ENCODE data around the gene EML4.

Gene EML4

GRCh38 chr2:42227491-42227890 is 58.3 kb downstream of the EML4 start:
- no peak for DNase-seq

DNA sequence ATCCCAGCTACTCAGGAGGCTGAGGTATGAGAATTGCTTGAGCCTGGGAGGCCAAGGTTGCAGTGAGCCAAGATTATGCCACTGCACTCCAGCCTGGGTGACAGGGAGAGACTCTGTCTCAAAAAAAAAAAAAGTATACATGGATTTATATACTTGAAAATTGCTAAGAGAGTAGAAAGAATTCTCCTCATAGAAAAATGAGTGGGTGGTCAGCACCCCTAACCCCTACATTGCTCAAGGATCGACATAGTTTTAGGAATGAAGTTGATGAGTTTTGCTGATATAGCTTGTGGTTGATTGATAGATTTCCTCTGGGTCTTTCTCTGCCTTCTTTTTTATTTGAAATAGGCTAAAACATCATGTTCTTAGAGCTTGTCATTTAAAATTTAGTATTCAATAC is 58.9 kb downstream of the EML4 start:
- no peak for DNase-seq

- DNase-seq = no peak
These were observed 60.8 kb downstream of the EML4 start for GRCh38 chr2:42229949-42230348.

GRCh38 chr2:42230891-42231290 is 61.7 kb downstream of the EML4 start:
- DNase-seq = no peak

GRCh38 chr2:42232024-42232423 is 62.9 kb downstream of the EML4 start:
- DNase-seq = no peak

- DNase-seq = no peak
These were observed 64.9 kb downstream of the EML4 start for GRCh38 chr2:42233976-42234441.

DNA sequence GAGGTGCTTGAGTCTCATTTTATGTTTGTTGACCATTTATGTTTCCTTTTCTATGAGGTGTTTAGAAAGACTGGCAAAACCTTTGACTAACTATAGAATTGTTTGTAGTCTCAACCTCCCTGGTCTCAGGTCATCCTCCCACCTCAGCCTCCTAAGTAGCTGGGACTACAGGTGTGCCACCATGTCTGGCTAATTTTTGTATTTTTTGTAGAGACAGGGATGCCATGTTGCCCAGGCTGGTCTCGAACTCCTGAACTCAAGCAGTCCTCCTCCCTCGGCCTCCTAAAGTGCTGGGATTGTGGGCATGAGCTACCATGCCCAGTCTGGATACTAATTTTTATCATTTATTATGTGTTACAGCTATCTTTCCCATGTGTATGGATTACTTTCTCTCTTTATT is 67.8 kb downstream of the EML4 start:
- no peak for DNase-seq

DNA sequence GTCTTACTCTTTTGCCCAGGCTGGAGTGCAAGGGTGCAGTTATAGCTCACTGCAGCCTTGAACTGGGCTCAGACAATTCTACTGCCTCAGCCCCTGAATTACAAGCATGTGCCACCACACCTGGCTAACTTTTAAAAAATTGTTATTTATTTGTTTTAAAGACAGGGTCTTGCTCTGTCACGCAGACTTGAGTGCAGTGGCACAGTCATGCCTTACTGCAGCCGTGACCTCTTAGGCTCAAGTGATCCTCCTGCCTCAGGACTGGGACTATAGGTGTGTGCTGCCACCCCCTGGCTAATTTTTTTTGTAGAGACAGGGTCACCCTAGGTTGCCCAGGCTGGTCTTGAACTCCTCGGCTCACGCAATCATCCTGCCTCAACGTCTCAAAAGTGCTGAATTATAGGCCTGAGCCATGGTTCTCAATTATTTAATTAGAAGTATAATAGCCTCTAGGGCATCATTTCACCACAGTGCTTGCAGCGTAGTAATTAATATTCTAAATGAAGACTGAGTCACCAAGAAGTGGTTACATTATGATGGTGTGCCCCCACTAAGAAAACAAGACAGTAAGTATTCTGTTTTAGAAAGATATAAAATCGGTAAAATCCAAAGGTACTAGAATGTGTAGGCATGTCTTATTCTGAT is 69.6 kb downstream of the EML4 start:
- DNase-seq = no peak

GRCh38 chr2:42239289-42239661 is 70.1 kb downstream of the EML4 start:
- no peak for DNase-seq

- no peak for DNase-seq
These were observed 70.7 kb downstream of the EML4 start for GRCh38 chr2:42239811-42240210.

DNA sequence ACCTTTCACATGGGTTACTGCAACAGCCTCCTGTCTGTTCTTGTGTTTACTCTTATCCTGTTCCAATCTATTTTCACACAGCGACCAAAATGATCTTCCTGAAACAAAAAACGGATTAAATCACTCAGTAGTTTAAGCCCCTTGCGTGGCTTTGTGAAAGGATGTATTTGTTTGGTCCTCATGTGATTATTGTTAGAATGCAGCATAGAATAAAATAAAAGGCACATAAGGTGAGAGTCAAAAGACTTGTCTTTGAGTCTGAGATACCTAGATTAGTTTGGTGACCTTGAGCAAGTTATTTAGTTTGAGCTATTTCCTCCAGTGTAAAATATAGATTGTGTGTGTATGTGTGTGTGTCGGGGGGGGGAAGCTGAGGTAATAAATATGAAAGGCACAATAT is 72.4 kb downstream of the EML4 start:
- no peak for DNase-seq

DNA sequence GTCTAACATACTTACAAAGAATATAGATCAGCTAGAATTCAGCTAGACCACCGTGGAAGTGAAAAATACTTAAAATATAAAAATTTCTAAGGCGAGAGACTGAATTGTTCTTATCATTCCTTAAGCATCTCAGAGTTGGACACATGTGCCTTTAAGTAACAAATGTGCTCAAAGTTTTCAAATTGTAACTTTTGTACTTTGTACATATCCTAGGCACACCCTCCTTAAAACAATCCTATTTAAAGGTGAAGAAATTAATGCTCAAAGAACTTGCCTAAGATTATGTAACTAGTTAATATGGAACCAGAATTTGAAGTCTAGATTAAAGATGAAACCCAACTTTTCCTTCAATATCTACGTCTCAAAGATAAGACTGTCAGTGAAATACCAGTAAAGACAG is 74.1 kb downstream of the EML4 start:
- DNase-seq = no peak

DNA sequence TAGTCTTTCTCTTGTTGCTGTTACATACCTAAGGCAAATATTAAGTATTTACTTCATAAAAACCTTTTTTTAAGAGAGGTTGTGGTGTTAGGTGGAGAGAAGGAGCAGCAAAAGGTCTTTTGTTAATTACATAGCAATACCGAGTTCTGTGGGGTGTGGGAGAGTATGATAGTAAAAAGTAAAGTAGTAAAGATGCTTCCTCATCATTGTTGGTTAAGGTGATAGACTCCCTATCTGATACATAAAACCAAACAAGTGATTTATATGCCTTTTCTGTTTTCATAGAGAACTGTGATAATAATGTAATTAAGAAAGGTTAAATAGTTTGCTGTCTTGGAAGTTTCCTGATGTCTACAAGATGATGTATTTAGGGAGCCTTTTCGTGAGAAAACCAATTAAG is 75.4 kb downstream of the EML4 start:
- no peak for DNase-seq

GRCh38 chr2:42245396-42245795 is 76.2 kb downstream of the EML4 start:
- DNase-seq = no peak

DNA sequence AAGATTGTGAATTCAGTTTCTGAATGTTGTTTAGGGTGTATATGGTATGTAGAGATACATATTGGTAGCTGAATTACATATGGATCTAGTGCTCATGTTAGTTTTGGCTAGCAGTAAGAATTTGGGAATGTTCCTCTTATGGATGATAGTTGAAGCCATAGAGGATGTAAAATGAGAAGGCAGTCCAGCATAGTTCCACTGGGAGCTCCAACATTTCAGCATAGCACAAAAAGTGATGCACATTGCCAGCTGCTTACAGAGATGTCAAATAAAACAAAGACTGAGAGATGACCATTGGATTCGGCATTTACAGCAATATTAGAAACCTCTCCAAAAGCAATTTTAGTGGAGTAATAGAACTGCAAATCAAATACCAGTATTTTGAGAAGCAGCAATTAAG is 77.4 kb downstream of the EML4 start:
- no peak for DNase-seq

DNA sequence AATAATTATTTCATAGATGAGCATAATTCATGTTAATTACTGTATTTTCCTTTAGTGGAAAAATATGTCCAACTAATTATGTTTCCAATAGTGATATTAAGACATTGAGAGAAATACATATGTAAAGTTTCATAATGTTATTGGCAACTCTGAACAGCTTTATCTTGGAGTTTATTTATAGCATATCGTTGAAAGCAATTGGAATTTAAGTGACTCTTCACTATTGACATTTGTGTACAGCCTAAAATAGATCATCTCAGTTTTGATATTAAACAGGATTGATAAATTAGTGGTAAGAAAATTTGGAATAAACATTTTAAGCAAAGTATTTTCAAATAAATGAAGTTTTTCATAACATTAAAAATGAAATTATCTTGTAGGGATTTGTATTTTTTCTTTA is 79.7 kb downstream of the EML4 start:
- DNase-seq = no peak

- no peak for DNase-seq
These were observed 80.1 kb downstream of the EML4 start for GRCh38 chr2:42249284-42249683.

DNA sequence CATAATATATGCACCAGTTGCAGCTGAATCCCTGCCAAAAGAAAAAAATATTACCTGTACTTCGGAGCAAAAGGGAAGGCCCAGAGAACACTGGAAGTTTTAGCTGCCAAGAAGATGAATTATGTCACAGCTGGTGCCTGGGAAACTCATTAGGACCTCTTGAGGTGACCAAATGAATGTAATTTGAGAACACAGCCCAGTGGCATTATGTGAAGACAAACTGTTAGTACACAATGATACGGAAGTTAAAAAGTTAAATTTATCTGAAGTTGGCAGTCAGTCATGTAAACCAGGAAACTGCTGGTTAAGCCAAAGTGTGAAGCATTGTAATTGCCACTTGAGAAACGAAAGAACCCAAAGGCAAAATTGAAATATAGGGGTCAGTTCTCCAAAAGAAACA is 80.7 kb downstream of the EML4 start:
- DNase-seq = peak; percentile 31

- DNase-seq = no peak
These were observed 81.8 kb downstream of the EML4 start for GRCh38 chr2:42250925-42251324.

GRCh38 chr2:42252464-42252863 is 83.3 kb downstream of the EML4 start:
- DNase-seq = no peak

DNA sequence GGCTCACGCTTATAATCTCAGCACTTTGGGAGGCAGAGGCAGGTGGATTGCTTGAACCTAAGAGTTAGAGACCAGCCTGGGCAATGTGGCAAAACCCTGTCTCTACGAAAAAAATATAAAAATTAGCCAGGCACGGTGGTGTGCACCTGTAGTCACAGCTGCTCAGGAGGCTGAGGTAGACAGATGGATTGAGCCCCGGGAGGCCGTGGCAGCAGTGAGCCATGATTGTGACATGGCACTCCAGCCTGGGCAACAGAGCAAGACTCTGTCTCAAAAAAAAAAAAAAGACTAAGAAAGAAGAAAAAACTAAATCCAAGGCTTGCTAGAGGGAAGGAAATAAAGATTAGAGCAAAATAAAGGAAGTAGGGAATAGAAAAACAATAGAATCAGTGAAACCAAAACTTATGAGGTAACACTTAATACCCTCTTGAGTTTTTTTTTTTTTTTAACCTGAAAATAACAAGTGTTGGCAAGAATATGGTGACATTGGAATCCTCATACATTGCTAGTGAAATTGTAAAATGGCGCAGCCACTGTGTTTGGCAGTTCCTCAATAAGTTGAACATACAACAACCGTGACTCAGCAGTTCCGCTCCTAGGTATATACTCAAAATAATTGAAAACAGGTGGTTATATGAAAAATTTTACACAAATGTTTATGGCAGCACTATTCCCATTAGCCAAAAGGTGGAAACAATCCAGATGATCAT is 85.2 kb downstream of the EML4 start:
- DNase-seq = no peak

GRCh38 chr2:42256505-42256904 is 87.4 kb downstream of the EML4 start:
- no peak for DNase-seq

DNA sequence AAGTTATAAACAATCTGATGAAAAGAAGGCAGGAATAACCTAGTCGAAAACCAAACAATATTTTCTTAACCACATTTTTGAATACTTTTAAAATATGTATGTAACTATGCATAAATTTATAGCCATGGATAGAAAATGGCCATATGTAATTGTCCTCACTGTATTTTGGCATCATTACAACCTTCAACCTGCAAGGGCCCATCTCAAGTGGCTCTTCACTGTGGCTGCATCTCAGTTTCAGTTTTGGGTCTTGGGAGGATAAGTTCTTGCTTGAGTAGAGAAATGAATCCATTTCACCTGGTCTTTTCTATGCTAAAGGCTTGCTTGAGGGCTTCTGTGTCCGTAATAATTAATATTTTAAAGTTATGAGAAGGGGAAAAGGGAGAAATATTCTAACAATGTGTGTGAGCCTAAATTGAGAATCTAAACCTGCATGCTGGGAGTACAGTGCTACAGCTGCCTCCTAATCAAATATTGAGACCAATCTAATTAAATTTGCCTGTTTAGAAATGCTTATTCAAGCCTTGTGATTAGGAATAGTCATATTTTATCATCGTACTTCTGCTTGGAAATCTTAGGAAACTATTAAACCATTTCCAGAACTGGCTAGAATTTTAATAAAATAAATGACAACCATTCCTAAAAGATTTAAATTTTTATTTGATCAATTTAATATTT is 92.5 kb downstream of the EML4 start:
- no peak for DNase-seq

DNA sequence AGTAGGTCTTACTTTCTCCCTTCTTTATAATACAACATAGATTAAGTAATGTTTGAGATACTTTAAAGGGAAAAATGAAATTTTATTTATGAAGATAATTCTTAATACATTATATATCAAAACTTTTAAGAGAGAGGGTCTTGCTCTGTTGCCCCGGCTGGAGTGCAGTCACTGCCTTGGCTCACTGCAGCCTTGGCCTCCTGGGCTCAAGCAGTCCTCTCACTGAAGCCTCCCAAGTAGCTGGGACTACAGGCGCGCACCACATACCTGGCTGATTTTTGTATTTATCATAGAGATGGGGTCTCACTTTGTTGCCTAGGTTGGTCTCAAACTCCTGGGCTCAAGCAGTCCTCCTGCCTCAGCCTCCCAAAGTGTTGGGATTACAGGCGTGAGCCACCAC is 97.1 kb downstream of the EML4 start:
- DNase-seq = no peak

Measured in NCI-H1436 (cell line).